ENCODE results near the gene ADAMTSL5. TPM values are rescaled to one million over a fixed set of nuclear protein-coding genes. Genes with fewer than 3 reads are reported as not detected.

ADAMTSL5 gene
- polyA plus RNA-seq, 12 donors = 10.4 to 20.2 (median 14.7) TPM; not detected in 1

DNA sequence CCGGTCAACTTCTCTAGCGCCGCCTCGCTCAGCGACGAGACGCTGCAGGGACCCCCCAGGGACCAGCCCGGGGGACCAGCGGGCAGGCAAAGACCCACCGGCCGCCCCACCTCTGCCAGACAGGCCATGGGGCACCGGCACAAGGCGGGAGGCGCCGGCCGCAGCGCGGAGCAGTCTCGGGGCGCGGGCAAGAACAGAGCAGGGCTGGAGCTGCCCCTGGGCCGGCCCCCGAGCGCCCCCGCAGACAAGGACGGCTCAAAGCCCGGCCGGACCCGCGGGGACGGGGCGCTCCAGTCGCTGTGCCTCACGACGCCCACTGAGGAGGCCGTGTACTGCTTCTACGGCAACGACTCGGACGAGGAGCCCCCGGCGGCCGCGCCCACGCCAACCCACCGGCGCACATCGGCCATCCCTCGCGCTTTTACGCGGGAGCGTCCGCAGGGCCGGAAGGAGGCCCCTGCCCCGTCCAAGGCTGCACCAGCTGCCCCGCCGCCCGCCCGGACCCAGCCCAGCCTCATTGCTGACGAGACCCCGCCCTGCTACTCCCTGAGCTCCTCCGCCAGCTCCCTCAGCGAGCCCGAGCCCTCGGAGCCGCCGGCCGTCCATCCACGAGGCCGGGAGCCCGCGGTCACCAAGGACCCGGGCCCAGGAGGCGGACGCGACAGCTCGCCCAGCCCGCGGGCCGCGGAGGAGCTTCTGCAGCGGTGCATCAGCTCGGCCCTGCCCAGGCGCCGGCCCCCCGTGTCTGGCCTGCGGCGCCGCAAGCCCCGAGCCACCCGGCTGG, 45.1 kb downstream of the ADAMTSL5 start:
- no peak for DNase-seq

DNA sequence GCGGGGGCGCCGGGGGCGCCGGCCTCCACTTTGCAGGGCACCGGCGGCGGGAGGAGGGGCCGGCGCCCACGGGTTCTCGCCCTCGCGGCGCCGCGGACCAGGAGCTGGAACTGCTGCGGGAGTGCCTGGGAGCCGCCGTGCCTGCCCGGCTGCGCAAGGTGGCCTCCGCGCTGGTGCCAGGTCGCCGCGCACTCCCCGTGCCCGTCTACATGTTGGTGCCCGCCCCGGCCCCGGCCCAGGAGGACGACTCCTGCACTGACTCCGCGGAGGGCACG, 45.7 kb downstream of the ADAMTSL5 start:
- DNase-seq = no peak

DNA sequence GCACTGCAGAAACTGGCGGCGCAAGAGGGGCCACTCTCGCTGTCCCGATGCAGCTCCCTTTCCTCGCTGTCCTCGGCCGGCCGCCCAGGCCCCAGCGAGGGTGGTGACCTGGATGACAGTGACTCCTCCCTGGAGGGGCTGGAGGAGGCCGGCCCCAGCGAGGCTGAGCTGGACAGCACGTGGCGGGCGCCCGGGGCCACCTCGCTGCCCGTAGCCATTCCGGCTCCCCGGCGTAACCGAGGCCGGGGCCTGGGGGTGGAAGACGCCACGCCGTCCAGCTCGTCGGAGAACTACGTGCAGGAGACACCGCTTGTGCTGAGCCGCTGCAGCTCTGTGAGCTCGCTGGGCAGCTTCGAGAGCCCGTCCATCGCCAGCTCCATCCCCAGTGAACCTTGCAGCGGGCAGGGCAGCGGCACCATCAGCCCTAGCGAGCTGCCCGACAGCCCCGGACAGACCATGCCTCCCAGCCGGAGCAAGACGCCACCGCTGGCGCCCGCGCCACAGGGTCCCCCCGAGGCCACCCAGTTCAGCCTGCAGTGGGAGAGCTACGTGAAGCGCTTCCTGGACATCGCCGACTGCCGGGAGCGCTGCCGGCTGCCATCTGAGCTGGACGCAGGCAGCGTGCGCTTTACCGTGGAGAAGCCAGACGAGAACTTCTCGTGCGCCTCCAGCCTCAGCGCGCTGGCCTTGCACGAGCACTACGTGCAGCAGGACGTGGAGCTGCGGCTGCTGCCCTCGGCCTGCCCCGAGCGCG, 46.2 kb downstream of the ADAMTSL5 start:
- DNase-seq = no peak

DNA sequence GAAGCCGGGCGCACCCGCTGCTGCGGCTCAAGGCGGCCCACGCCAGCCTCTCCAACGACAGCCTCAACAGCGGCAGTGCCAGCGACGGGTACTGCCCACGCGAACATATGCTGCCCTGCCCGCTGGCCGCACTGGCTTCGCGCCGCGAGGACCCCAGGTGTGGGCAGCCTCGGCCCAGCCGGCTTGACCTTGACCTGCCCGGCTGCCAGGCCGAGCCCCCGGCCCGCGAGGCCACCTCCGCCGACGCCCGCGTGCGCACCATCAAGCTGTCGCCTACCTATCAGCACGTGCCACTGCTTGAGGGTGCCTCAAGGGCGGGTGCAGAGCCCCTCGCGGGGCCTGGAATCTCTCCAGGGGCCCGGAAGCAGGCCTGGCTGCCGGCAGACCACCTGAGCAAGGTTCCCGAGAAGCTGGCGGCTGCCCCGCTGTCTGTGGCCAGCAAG, 46.8 kb downstream of the ADAMTSL5 start:
- DNase-seq = no peak

DNA sequence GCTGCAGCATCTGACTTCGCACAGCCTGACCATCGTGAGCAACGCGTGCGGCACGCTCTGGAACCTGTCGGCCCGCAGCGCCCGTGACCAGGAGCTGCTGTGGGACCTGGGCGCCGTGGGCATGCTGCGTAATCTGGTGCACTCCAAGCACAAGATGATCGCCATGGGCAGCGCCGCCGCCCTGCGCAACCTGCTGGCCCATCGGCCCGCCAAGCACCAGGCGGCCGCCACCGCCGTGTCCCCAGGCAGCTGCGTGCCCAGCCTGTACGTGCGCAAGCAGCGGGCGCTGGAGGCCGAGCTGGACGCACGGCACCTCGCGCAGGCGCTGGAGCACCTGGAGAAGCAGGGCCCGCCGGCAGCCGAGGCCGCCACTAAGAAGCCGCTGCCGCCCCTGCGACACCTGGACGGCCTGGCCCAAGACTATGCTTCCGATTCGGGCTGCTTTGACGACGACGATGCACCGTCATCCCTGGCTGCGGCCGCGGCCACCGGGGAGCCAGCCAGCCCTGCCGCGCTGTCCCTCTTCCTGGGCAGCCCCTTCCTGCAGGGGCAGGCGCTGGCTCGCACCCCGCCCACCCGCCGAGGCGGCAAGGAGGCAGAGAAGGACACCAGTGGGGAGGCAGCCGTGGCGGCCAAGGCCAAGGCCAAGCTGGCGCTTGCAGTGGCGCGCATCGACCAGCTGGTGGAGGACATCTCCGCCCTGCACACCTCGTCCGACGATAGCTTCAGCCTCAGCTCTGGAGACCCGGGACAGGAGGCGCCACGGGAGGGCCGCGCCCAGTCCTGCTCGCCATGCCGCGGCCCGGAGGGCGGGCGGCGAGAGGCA, 47.4 kb downstream of the ADAMTSL5 start:
- no peak for DNase-seq

DNA sequence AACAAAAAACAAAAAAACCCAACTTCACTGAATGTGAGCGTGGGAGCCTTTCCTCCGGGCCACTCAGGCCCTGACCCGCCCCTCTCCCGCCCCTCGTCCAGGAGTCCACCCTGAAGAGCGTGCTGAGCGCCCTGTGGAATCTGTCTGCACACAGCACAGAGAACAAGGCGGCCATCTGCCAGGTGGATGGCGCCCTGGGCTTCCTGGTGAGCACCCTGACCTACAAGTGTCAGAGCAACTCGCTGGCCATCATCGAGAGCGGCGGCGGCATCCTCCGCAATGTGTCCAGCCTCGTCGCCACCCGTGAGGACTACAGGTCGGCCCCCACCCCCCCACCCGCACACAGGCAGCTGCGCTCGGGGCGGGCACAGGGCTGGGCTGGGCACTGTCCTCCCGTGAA, 51.0 kb downstream of the ADAMTSL5 start:
- DNase-seq = no peak

DNA sequence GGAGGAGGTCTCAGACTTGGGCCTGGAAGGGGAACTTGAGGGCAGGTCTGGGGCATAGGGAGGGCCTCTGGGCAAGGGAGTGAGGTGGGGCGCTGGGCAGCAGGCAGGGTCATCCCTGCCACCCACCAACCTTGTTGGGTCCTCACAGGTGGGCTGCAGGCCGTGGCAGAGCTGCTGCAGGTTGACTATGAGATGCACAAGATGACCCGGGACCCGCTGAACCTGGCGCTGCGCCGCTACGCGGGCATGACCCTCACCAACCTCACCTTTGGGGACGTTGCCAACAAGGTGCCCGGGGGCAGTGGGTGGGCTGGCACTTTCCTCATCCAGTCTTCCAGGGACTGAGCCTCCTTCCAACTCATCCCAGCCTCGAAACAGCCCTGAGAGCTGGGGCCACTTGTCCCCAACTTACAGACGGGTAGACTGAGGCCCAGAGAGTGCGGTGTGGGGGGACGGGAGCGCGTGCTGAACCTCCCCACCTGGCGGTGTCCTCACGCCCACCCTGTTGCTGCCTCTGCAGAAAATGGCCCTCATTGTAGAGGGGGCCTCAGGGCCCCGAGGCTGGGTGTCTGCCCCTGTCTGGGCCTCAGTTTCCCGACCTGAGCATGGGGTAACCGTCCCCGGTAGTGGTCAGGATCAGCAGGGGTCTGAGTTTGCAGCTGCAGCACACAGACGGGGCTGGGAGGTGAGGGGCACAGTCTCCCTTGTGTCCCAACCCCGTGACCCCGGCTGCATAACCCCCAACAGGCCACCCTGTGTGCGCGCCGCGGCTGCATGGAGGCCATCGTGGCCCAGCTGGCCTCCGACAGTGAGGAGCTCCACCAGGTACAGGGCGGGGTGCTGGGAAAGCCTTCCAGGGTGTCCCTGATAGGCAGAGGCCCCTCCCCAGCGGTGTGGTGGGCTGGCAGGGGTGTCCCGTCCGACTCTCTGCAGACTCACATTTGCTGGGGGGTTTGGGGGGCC, 52.5 kb downstream of the ADAMTSL5 start:
- DNase-seq = no peak

DNA sequence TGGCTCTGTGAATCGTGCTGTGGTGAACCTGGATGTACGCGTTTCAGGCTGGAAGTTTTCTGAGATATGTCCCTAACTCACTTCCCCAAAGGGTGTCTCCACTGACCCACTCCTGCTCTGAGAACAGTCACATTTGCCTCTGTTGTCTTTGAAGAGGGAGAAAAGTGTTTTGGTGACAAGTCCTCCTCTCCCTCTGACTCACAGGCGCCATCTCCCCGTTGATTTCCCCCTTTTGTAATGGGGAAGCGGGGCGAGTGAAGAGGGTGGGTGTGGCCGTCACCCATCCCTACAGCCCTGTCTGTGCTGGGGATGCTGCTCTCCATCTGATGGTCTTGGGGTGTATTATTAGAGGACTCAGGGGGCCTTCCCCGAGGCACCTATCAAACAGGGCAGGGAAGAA, 53.3 kb downstream of the ADAMTSL5 start:
- DNase-seq = no peak

DNA sequence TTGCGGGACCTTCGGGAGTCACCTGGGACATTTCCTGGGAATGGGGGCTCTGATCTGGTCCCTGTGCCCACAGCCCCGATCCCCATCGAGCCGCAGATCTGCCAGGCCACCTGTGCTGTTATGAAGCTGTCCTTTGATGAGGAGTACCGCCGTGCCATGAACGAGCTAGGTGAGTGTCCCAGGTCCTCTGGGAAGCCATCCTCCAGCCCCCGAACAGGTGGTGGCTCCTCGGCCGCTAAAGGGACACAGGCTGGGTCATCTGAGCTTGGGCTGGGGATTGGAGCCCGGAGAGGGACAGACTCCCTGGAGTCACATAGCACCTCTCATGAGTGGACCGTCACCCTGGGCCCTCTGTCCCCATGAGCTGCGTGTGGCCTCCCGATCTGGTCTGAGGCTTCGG, 54.9 kb downstream of the ADAMTSL5 start:
- no peak for DNase-seq

DNA sequence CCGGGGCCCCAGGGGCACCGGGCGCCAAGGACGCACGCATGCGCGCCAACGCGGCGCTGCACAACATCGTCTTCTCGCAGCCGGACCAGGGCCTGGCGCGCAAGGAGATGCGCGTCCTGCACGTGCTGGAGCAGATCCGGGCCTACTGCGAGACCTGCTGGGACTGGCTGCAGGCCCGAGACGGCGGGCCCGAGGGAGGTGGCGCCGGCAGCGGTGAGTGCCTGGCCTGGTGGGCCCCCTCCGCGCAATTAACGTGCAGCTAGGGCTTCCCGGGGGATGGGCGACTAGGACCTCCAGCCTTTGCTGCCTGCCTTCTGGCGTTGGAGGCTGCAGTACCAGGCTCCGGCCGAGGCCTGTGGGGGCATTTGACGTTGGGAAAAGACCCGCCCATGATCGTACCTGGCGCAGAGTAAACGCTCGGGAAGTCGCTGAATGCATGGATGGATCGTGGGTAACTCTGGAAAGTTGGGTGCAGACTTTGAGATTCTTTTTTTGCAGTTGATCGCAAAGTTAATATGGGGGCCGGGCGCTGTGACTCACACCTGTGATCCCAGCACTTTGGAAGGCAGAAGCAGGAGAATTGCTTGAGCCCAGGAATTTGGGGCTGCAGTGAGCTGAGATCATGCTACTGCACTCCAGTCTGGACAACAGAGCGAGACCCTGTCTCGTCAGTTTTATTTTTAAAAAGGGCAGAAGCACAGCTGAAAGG, 55.6 kb downstream of the ADAMTSL5 start:
- no peak for DNase-seq

DNA sequence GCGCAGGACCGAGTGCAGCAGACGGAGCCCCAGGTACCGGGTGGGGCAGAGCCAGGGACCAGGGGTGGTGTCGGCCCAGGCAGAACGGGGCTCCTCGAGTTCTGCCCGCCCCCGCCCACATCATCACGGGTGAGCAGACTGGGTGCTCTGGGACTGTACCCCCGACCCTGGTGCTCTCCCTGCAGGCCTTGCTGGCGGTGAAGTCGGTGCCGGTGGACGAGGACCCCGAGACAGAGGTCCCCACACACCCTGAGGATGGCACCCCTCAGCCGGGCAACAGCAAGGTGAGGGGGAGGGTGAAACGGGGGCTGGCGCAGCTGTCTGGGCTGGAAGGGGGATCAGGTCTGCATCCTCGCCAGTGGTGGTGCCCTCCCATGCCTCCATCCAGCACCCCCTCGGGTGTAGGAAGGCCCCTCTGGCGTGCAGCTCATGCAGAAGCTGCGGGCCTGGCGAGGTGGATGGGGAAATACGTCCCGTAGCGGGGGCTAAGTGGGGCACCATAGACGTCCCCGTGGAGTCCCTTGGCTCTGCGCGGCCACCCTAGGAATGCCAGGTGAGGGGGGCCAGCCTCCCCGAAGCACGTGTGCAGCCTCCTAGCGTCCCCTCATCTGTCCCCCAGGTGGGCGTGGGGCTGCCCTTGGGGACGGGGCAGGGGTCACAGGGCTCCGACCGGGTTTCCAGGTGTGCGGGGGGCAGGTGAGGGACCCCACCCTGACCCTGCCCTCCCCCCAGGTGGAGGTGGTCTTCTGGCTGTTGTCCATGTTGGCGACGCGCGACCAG, 56.5 kb downstream of the ADAMTSL5 start:
- no peak for DNase-seq

DNA sequence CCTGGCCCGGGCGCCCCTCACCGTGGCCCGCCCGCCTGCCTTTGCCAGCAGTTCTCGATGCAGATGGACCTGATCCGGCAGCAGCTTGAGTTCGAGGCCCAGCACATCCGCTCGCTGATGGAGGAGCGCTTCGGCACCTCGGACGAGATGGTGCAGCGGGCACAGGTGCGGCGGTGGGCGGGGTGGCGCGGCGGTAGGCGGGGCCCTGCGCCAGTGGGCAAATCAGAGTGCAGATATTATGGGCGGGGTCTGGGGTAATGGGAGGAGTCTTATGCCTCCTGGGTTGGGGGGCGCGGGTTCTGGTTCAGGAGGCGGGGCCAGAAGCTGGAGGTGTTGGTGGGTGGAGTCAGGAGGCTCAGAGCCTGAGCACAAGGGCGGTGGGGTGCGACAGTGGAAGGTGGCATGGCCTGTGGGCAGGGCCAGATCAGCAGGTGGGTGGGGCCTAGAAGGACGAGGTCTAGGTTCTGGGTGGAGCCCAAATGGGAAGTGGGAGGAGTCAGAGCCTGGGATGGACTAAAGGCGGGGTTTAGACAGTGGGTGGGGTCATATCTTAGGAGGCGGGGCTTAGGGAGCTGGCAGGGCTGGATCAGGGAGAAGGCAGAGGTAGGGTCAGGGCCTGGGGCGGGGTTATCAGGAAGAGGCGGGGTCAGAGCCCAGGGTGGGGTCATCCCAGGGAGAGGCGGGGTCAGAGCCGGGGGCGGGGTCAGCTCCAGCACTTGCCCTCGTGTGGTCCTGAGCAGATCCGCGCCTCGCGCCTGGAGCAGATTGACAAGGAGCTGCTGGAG, 57.3 kb downstream of the ADAMTSL5 start:
- no peak for DNase-seq

Other genes starting within 250 kb of the ADAMTSL5 start
- gene CIRBP, start 243.7 kb downstream of the ADAMTSL5 start, polyA plus RNA-seq (ENCODE audit: insufficient read length in 12 of 12) = 100 to 1,000 TPM; 391 to 559 (median 467) TPM
- gene FAM174C, start 237.5 kb downstream of the ADAMTSL5 start, polyA plus RNA-seq (ENCODE audit: insufficient read length in 12 of 12) = 10 to 100 TPM in 9 of 12 donors, 1 to 10 TPM in 1, not detected in 2; 9.4 to 17.0 (median 12.6) TPM
- gene EFNA2, start 227.1 kb downstream of the ADAMTSL5 start, polyA plus RNA-seq (ENCODE audit: insufficient read length in 12 of 12) = 10 to 100 TPM in 1 of 12 donors, 1 to 10 TPM in 6, under 1 TPM in 4, not detected in 1; 0.33 to 12.8 (median 1.5) TPM
- 10 to 100 TPM in 11 of 12 donors, not detected in 1; 44.5 to 91.2 (median 61.1) TPM for gene NDUFS7, start 129.1 kb downstream of the ADAMTSL5 start, polyA plus RNA-seq (ENCODE audit: insufficient read length in 12 of 12)
- gene GAMT, start 111.5 kb downstream of the ADAMTSL5 start, polyA plus RNA-seq (ENCODE audit: insufficient read length in 12 of 12) = 100 to 1,000 TPM in 10 of 12 donors, 10 to 100 TPM in 1, not detected in 1; 83.4 to 279 (median 178) TPM
- 100 to 1,000 TPM in 1 of 12 donors, 10 to 100 TPM in 10, not detected in 1; 53.6 to 125 (median 62.2) TPM for gene DAZAP1, start 105.4 kb downstream of the ADAMTSL5 start, polyA plus RNA-seq (ENCODE audit: insufficient read length in 12 of 12)
- 1,000 to 10,000 TPM in 4 of 12 donors, 100 to 1,000 TPM in 7, not detected in 1; 661 to 1,382 (median 915) TPM for gene RPS15, start 74.6 kb downstream of the ADAMTSL5 start, polyA plus RNA-seq (ENCODE audit: insufficient read length in 12 of 12)
- gene APC2, start 62.9 kb downstream of the ADAMTSL5 start, polyA plus RNA-seq (ENCODE audit: insufficient read length in 12 of 12) = 1 to 10 TPM in 2 of 12 donors, under 1 TPM in 9, not detected in 1; 0.45 to 6.1 (median 0.74) TPM
- gene C19orf25, start 33.8 kb downstream of the ADAMTSL5 start, polyA plus RNA-seq (ENCODE audit: insufficient read length in 12 of 12) = 10 to 100 TPM in 11 of 12 donors, not detected in 1; 13.1 to 23.4 (median 14.4) TPM
- gene PCSK4, start 22.7 kb downstream of the ADAMTSL5 start, polyA plus RNA-seq (ENCODE audit: insufficient read length in 12 of 12) = 1 to 10 TPM in 3 of 12 donors, under 1 TPM in 7, not detected in 2; 0.52 to 3.3 (median 0.79) TPM
- 10 to 100 TPM in 1 of 12 donors, 1 to 10 TPM in 10, not detected in 1; 1.2 to 16.1 (median 1.7) TPM for gene REEP6, start 21.8 kb downstream of the ADAMTSL5 start, polyA plus RNA-seq (ENCODE audit: insufficient read length in 12 of 12)
- gene PLK5, start 11.1 kb upstream of the ADAMTSL5 start, polyA plus RNA-seq (ENCODE audit: insufficient read length in 12 of 12) = under 1 TPM in 7 of 12 donors, not detected in 5; 0.17 to 0.78 (median 0.24) TPM
- gene MEX3D, start 55.3 kb upstream of the ADAMTSL5 start, polyA plus RNA-seq (ENCODE audit: insufficient read length in 12 of 12) = 10 to 100 TPM in 11 of 12 donors, not detected in 1; 17.1 to 35.0 (median 21.8) TPM
- 10 to 100 TPM in 11 of 12 donors, not detected in 1; 40.7 to 68.7 (median 44.7) TPM for gene MBD3, start 79.8 kb upstream of the ADAMTSL5 start, polyA plus RNA-seq (ENCODE audit: insufficient read length in 12 of 12)
- 100 to 1,000 TPM in 6 of 12 donors, 10 to 100 TPM in 5, not detected in 1; 49.0 to 127 (median 106) TPM for gene UQCR11, start 92.4 kb upstream of the ADAMTSL5 start, polyA plus RNA-seq (ENCODE audit: insufficient read length in 12 of 12)
- gene TCF3, start 139.6 kb upstream of the ADAMTSL5 start, polyA plus RNA-seq (ENCODE audit: insufficient read length in 12 of 12) = 100 to 1,000 TPM in 10 of 12 donors, 10 to 100 TPM in 1, not detected in 1; 96.3 to 195 (median 120) TPM
- gene ONECUT3, start 240.5 kb upstream of the ADAMTSL5 start, polyA plus RNA-seq (ENCODE audit: insufficient read length in 12 of 12) = under 1 TPM in 6 of 12 donors, not detected in 6; 0.01 to 0.04 (median 0.04) TPM

All from muscle of arm (tissue), 12 donors.